ENCODE measurements around the gene NXF1. TPM values are rescaled to one million over a fixed set of nuclear protein-coding genes. Genes with fewer than 3 reads are reported as not detected.

The NXF1 gene
- total and polyA plus RNA-seq, 2 of the 13 experiments (the other 11 are each of a cell fraction or from before 2014, with no cell fraction given) = 30.4 to 30.9 TPM

DNA sequence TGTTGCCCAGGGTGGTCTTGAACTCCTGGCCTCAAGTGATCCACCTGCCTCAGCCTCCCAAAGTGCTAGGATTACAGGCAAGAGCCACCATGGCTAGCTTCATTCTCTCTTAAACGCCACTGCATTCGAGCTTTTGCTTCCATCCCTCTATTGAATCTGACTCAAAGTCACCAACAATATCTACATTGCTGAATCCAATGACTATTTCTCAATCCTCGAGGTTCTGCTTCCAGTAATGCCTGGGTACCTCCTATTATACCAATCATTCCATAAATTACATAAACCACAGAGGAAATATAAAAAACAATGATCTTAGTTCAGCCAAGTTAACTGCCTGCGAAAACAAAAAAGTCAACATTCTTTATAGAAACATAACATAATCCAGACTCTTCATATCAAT, 11.9 kb upstream of the NXF1 start (continued):
- TF ChIP-seq, protein P1, sequence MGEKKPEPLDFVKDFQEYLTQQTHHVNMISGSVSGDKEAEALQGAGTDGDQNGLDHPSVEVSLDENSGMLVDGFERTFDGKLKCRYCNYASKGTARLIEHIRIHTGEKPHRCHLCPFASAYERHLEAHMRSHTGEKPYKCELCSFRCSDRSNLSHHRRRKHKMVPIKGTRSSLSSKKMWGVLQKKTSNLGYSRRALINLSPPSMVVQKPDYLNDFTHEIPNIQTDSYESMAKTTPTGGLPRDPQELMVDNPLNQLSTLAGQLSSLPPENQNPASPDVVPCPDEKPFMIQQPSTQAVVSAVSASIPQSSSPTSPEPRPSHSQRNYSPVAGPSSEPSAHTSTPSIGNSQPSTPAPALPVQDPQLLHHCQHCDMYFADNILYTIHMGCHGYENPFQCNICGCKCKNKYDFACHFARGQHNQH (CRISPR knock-in tag; IDR thresholded peaks at IDR 0.05) = no peak
- TF ChIP-seq NFRKB (IDR thresholded peaks at IDR 0.05) = no peak
- TF ChIP-seq CBX1 (IDR thresholded peaks at IDR 0.05; ENCODE audit: low read depth) = no peak
- no peak for TF ChIP-seq ZNF619 (CRISPR knock-in tag; IDR thresholded peaks at IDR 0.05)
- no peak for TF ChIP-seq RBFOX2 (IDR thresholded peaks at IDR 0.05; ENCODE audit: low read depth, low read length)
- no peak for TF ChIP-seq ZSCAN5A (CRISPR knock-in tag; IDR thresholded peaks at IDR 0.05; ENCODE audit: borderline replicate concordance)
- TF ChIP-seq, protein P2, sequence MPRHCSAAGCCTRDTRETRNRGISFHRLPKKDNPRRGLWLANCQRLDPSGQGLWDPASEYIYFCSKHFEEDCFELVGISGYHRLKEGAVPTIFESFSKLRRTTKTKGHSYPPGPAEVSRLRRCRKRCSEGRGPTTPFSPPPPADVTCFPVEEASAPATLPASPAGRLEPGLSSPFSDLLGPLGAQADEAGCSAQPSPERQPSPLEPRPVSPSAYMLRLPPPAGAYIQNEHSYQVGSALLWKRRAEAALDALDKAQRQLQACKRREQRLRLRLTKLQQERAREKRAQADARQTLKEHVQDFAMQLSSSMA (CRISPR knock-in tag; IDR thresholded peaks at IDR 0.05) = no peak
- TF ChIP-seq, protein P3, sequence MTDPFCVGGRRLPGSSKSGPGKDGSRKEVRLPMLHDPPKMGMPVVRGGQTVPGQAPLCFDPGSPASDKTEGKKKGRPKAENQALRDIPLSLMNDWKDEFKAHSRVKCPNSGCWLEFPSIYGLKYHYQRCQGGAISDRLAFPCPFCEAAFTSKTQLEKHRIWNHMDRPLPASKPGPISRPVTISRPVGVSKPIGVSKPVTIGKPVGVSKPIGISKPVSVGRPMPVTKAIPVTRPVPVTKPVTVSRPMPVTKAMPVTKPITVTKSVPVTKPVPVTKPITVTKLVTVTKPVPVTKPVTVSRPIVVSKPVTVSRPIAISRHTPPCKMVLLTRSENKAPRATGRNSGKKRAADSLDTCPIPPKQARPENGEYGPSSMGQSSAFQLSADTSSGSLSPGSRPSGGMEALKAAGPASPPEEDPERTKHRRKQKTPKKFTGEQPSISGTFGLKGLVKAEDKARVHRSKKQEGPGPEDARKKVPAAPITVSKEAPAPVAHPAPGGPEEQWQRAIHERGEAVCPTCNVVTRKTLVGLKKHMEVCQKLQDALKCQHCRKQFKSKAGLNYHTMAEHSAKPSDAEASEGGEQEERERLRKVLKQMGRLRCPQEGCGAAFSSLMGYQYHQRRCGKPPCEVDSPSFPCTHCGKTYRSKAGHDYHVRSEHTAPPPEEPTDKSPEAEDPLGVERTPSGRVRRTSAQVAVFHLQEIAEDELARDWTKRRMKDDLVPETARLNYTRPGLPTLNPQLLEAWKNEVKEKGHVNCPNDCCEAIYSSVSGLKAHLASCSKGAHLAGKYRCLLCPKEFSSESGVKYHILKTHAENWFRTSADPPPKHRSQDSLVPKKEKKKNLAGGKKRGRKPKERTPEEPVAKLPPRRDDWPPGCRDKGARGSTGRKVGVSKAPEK (CRISPR knock-in tag; IDR thresholded peaks at IDR 0.05; ENCODE audit: borderline replicate concordance) = no peak
- TF ChIP-seq MTF2 (CRISPR knock-in tag; IDR thresholded peaks at IDR 0.05; ENCODE audit: borderline replicate concordance) = no peak
- TF ChIP-seq, protein P4, sequence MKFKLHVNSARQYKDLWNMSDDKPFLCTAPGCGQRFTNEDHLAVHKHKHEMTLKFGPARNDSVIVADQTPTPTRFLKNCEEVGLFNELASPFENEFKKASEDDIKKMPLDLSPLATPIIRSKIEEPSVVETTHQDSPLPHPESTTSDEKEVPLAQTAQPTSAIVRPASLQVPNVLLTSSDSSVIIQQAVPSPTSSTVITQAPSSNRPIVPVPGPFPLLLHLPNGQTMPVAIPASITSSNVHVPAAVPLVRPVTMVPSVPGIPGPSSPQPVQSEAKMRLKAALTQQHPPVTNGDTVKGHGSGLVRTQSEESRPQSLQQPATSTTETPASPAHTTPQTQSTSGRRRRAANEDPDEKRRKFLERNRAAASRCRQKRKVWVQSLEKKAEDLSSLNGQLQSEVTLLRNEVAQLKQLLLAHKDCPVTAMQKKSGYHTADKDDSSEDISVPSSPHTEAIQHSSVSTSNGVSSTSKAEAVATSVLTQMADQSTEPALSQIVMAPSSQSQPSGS (CRISPR knock-in tag; IDR thresholded peaks at IDR 0.05) = no peak
- no peak for TF ChIP-seq SOX6 (IDR thresholded peaks at IDR 0.05)
- TF ChIP-seq SOX6 (CRISPR knock-in tag; IDR thresholded peaks at IDR 0.05) = no peak
- no peak for TF ChIP-seq RXRB (CRISPR knock-in tag; IDR thresholded peaks at IDR 0.05; ENCODE audit: borderline replicate concordance)
- no peak for TF ChIP-seq ZFP90 (CRISPR knock-in tag; IDR thresholded peaks at IDR 0.05; ENCODE audit: borderline replicate concordance)
- TF ChIP-seq, protein P5, sequence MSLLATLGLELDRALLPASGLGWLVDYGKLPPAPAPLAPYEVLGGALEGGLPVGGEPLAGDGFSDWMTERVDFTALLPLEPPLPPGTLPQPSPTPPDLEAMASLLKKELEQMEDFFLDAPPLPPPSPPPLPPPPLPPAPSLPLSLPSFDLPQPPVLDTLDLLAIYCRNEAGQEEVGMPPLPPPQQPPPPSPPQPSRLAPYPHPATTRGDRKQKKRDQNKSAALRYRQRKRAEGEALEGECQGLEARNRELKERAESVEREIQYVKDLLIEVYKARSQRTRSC (CRISPR knock-in tag; IDR thresholded peaks at IDR 0.05; ENCODE audit: low read depth) = no peak
- TF ChIP-seq GFI1 (CRISPR knock-in tag; IDR thresholded peaks at IDR 0.05; ENCODE audit: borderline replicate concordance) = no peak
- TF ChIP-seq, protein P6, sequence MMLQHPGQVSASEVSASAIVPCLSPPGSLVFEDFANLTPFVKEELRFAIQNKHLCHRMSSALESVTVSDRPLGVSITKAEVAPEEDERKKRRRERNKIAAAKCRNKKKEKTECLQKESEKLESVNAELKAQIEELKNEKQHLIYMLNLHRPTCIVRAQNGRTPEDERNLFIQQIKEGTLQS (CRISPR knock-in tag; IDR thresholded peaks at IDR 0.05) = no peak
